Endothelial cell of umbilical vein (primary cell): ENCODE measurements around the gene WRAP73. TPM values are rescaled to one million over a fixed set of nuclear protein-coding genes. Genes with fewer than 3 reads are reported as not detected.

Experiments
- BruUV-seq: library from RNA; stranded (reverse); fragments of 400-500 nt; replicated peaks from 2 replicates; lab custom pipeline; 2021; lab: Mats Ljungman, UMichigan
- CTCF ChIA-PET: fragments of 300-600, 350-600 bp; sonication (Branson Sonifier 250); formaldehyde crosslinking; loops from one replicate; lab custom pipeline; 2021; ENCODE audit warnings: antibody characterized with exemption, inconsistent platforms; lab: Charles Lee
- POLR2A ChIA-PET: fragments of 300-600, 350-600 bp; sonication (Branson Sonifier 250); formaldehyde crosslinking; loops from one replicate; lab custom pipeline; 2021; ENCODE audit warnings: antibody characterized with exemption, inconsistent platforms; lab: Charles Lee
- DNase-seq: peaks from one replicate; pipeline ENCODE4 v3.0.0-alpha.2; 2011; ENCODE audit warnings: low read depth, low spot score
- FAIRE-seq: peaks from 2 replicates; lab custom pipeline; 2011; peaks lifted over from hg19 to GRCh38; lab: Jason Lieb, UNC
- H2AFZ ChIP-seq: 2 replicates; pipeline ENCODE4 v1.6.0; 2012; ENCODE audit warnings: low read depth, low read length, control low read depth, inconsistent platforms
- H3K27ac ChIP-seq: 2 replicates; pipeline ENCODE4 v1.5.1; 2011; ENCODE audit warnings: low read depth, mild to moderate bottlenecking, control low read depth, low read length, moderate library complexity; ENCODE audit not compliant: insufficient read depth
- H3K27me3 ChIP-seq, 2 experiments: 2 replicates each; pipeline versions ENCODE4 v1.6.0 to v1.6.1; 2011; ENCODE audit warnings: low read length in 2 of 2, mixed read lengths in 1 of 2; ENCODE audit not compliant: control insufficient read depth in 2 of 2, insufficient read depth in 2 of 2
- H3K36me3 ChIP-seq, 2 experiments: 2 replicates in 1 of 2; 3 replicates in 1 of 2; pipeline ENCODE4 v1.5.1; 2011; ENCODE audit warnings: low read length in 2 of 2, mild to moderate bottlenecking in 1 of 2, moderate library complexity in 1 of 2; ENCODE audit not compliant: control insufficient read depth in 2 of 2, insufficient read depth in 2 of 2; ENCODE audit errors: extremely low read depth in 1 of 2
- H3K4me1 ChIP-seq: 3 replicates; pipeline ENCODE4 v1.5.1; 2011; ENCODE audit warnings: mild to moderate bottlenecking, low read length; ENCODE audit not compliant: control insufficient read depth, insufficient read depth; ENCODE audit errors: extremely low read depth
- H3K4me2 ChIP-seq: 2 replicates; pipeline ENCODE4 v1.6.1; 2011; ENCODE audit warnings: low read length, control low read depth, mixed read lengths; ENCODE audit not compliant: insufficient read depth
- H3K4me3 ChIP-seq, 3 experiments: fragments of 200-600 bp in 1 of 3; sonication (generic), shearing (Covaris generic) in 1 of 3; replicated peaks in 1 of 3; 2 replicates each; pipeline ENCODE4 v1.5.1; 2011 to 2016; ENCODE audit warnings: control low read depth in 3 of 3, low read length in 3 of 3, mild to moderate bottlenecking in 2 of 3, inconsistent platforms in 1 of 3, low read depth in 1 of 3, moderate library complexity in 1 of 3; ENCODE audit not compliant: insufficient read depth in 1 of 3
- H3K79me2 ChIP-seq: 2 replicates; pipeline ENCODE4 v1.6.0; 2012; ENCODE audit warnings: low read length, inconsistent platforms; ENCODE audit not compliant: control insufficient read depth, insufficient read depth
- H3K9ac ChIP-seq: replicated peaks from 2 replicates; pipeline ENCODE3; 2011; ENCODE audit warnings: low read length, control low read depth; ENCODE audit not compliant: insufficient read depth; ENCODE audit errors: extremely low read depth
- H3K9me1 ChIP-seq: replicated peaks from 3 replicates; pipeline ENCODE4 v1.6.0; 2011; ENCODE audit warnings: mild to moderate bottlenecking, low read length; ENCODE audit not compliant: control insufficient read depth, insufficient read depth; ENCODE audit errors: extremely low read depth
- H3K9me3 ChIP-seq: replicated peaks from 2 replicates; pipeline ENCODE4 v1.5.1; 2012; ENCODE audit warnings: low read length, inconsistent platforms; ENCODE audit not compliant: control insufficient read depth, insufficient read depth
- H4K20me1 ChIP-seq: replicated peaks from 2 replicates; pipeline ENCODE3; 2011; ENCODE audit warnings: mild to moderate bottlenecking, low read length; ENCODE audit not compliant: control insufficient read depth, insufficient read depth; ENCODE audit errors: extremely low read depth
- CTCF ChIP-seq, 2 donors: IDR thresholded peaks; 1 replicate in 1 of 2; 2 replicates in 1 of 2; pipeline ENCODE4 v1.5.1; 2011; ENCODE audit warnings: low read length in 2 of 2, mild to moderate bottlenecking in 2 of 2, moderate library complexity in 2 of 2, control low read depth in 1 of 2, inconsistent platforms in 1 of 2, low read depth in 1 of 2; ENCODE audit not compliant: insufficient read depth in 1 of 2; ENCODE audit errors: extremely low read depth in 1 of 2
- EZH2 ChIP-seq: IDR thresholded peaks from 2 replicates; pipeline ENCODE4 v1.6.1; 2012; ENCODE audit warnings: borderline replicate concordance, low read depth, mild to moderate bottlenecking, moderate library complexity, low read length, inconsistent platforms; ENCODE audit not compliant: severe bottlenecking
- FOS ChIP-seq: IDR thresholded peaks from 2 replicates; pipeline ENCODE4 v1.6.1; 2011; ENCODE audit warnings: mild to moderate bottlenecking, low read length, moderate library complexity, borderline replicate concordance; ENCODE audit not compliant: insufficient read depth
- GATA2 ChIP-seq: IDR thresholded peaks from 2 replicates; pipeline ENCODE4 v1.7.0; 2011; ENCODE audit warnings: low read depth, mild to moderate bottlenecking, moderate library complexity, mixed read lengths, low read length; ENCODE audit not compliant: insufficient read length, insufficient read depth
- JUN ChIP-seq: IDR thresholded peaks from 2 replicates; pipeline ENCODE4 v1.6.1; 2011; ENCODE audit warnings: borderline replicate concordance, low read depth; ENCODE audit not compliant: insufficient read length, insufficient read depth
- MAX ChIP-seq: IDR thresholded peaks from 2 replicates; pipeline ENCODE4 v1.6.1; 2011; ENCODE audit not compliant: insufficient read depth, insufficient read length
- MYC ChIP-seq: IDR thresholded peaks from one replicate; pipeline ENCODE4 v1.6.1; 2011; ENCODE audit warnings: mild to moderate bottlenecking, low read depth, low read length
- POLR2A ChIP-seq: IDR thresholded peaks from 2 replicates; pipeline ENCODE4 v1.6.1; 2012; ENCODE audit warnings: low read depth, mild to moderate bottlenecking, control low read depth, low read length
- POLR2AphosphoS5 ChIP-seq: IDR thresholded peaks from 2 replicates; pipeline ENCODE4 v1.6.1; 2012; ENCODE audit warnings: low read depth, mild to moderate bottlenecking, control low read depth, low read length, moderate library complexity; ENCODE audit not compliant: insufficient read depth
- dilution Hi-C: fragments of 300-500 bp; cut with MboI; formaldehyde crosslinking; loops from one replicate; pipeline ENCODE4 v1.15.0; 2019; ENCODE audit warnings: low sequenced_read_pairs; ENCODE audit not compliant: extremely low pct_ligation_motif_present
- intact Hi-C: fragments of 100-400 bp; cut with micrococcal nuclease; formaldehyde crosslinking; loops from one replicate; pipeline ENCODE4 v1.10.0; 2022
- polyA plus RNA-seq, 4 experiments: library from polyadenylated mRNA; depleted of rRNA in 3 of 4; stranded (reverse) in 3 of 4; unstranded in 1 of 4; fragments of >200 nt; gene quantifications; 2 replicates each; pipeline versions ENCODE4 v1.2.1 to v1.2.3, GENCODE V29; 2011 to 2012; ENCODE audit warnings: missing spikeins in 1 of 4
- total RNA-seq: library from RNA; stranded (reverse); gene quantifications from 2 replicates; pipeline ENCODE4 v1.2.3, GENCODE V29; 2021

WRAP73 gene
- total and polyA plus RNA-seq, 2 donors (not counting 3 experiments of a cell fraction or from before 2014, with no cell fraction given) = 23.0 to 50.7 TPM

DNA sequence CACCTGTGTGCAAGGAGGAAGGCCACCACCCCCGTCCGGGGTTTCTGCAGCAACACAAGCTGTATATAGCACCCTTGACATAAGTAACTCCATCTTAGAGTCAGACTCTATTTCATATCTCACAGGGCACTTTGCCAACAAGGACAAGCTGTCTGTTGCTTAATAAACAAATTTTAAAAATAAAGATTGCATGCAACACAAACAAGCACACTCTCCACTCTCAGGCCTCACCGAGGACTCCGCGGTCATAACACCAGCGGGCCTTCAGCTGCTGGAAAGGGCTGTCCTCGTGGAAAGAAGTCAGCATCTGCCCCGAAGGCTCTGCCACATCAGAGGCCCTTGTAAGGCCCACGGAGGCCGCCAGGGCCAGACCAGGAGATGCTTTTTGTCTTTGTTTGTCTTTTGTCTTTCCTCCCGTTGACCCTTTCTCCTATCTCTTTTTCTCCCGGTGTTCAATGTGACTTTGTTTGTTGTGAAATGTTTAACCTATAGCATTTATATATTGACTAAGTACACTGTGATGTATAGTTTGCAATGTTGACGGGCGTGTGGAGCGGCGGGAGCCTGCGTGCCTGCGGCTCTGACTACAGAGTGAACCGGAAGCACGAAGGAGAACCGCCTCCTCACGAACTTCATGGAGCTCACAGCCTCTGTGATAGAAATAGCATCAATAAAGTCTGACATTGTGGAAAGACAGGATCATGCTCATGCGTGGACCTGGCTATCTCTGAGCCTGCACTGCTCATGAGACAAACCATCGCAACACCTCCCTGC is 62.7 kb downstream of the WRAP73 start:
- TF ChIP-seq MAX (no peak), POLR2AphosphoS5 (no peak), JUN (no peak), FOS (no peak), CTCF (IDR thresholded peaks at IDR 0.05; ENCODE audit: extremely low read depth in 1 of 2, insufficient read depth in 1 of 2, low read depth in 1 of 2, low read length in 2 of 2) (no peak), GATA2 (no peak), MYC (no peak), EZH2 (no peak), POLR2A (no peak)
- no peaks in the 10 kb centered on the region for H3K27me3 ChIP-seq
- no peak overlapping the region for H2AFZ ChIP-seq
- intact Hi-C loops (no loop called here), dilution Hi-C loops (no loop called here)
- no peak overlapping the region for H3K9ac ChIP-seq
- CTCF ChIA-PET = interaction anchor here (0.9 to 6.2 kb wide), 5 partner anchors 22 to 137 kb away, joined by 3 to 139 read pairs (median 4); no protein-coding TSS in a partner anchor
- POLR2A ChIA-PET = no interaction called here
- no peaks in the 10 kb centered on the region for H3K36me3 ChIP-seq
- no peak overlapping the region for H3K27ac ChIP-seq
- H3K9me3 ChIP-seq = no peaks in the 10 kb centered on the region
- H3K4me2 ChIP-seq = no peak overlapping the region
- no peak overlapping the region for H3K4me3 ChIP-seq
- no peak for DNase-seq
- no peaks in the 10 kb centered on the region for H3K79me2 ChIP-seq
- BruUV-seq = no TSS peak
- no peak for FAIRE-seq
- H4K20me1 ChIP-seq = no peaks in the 10 kb centered on the region
- H3K4me1 ChIP-seq = peaks cover 14% of the 10 kb centered on the region
- no peaks in the 10 kb centered on the region for H3K9me1 ChIP-seq
